BLaER1 treated with 17β-estradiol and CSF1 and Interleukin-3, amounts not matched to agents 10 nM and 100 nM (cell line): ENCODE data around the gene SDCCAG8.
A peak's percentile ranks its signal among the peaks of the same experiment; 100 is the strongest.

ENCODE experiments used
- H3K27ac ChIP-seq, 11 experiments: shearing (Covaris generic); formaldehyde crosslinking; 2 replicates each; pipeline ENCODE4 v1.8.1; 2022
- H3K27me3 ChIP-seq, 11 experiments: shearing (Covaris generic); formaldehyde crosslinking; 2 replicates each; pipeline ENCODE4 v1.8.1; 2022
- H3K36me3 ChIP-seq, 11 experiments: shearing (Covaris generic); formaldehyde crosslinking; 2 replicates each; pipeline ENCODE4 v1.8.1; 2022
- H3K4me1 ChIP-seq, 10 experiments: shearing (Covaris generic); formaldehyde crosslinking; 2 replicates each; pipeline ENCODE4 v1.8.1; 2022
- H3K4me2 ChIP-seq, 11 experiments: shearing (Covaris generic); formaldehyde crosslinking; 2 replicates each; pipeline ENCODE4 v1.8.1; 2022
- H3K4me3 ChIP-seq, 10 experiments: shearing (Covaris generic); formaldehyde crosslinking; 2 replicates each; pipeline ENCODE4 v1.8.1; 2022
- H3K9ac ChIP-seq, 11 experiments: shearing (Covaris generic); formaldehyde crosslinking; 2 replicates each; pipeline ENCODE4 v1.8.1; 2022
- H3K9me3 ChIP-seq, 11 experiments: shearing (Covaris generic); formaldehyde crosslinking; replicated peaks in 1 of 11; 2 replicates each; pipeline ENCODE4 v1.8.1; 2022
- H4K20me1 ChIP-seq, 11 experiments: shearing (Covaris generic); formaldehyde crosslinking; 2 replicates each; pipeline ENCODE4 v1.8.1; 2022
- Cebpa-rat ChIP-seq, 11 experiments: shearing (Covaris generic); IDR thresholded peaks; 2 replicates each; pipeline ENCODE4 v1.8.1; 2022

The SDCCAG8 gene

GRCh38 chr1:243249214-243249613 lies 6.6 kb upstream of the SDCCAG8 start:
- Histone ChIP-seq H3K4me3 (no peak overlapping the region), H3K36me3 (peaks cover 0 to 80% (median 65%) of the 10 kb centered on the region in 11 experiments; a peak in 19 of 22 replicates), H3K9me3 (peaks cover 0 to 78% (median 65%) of the 10 kb centered on the region in 11 experiments; a peak in 17 of 22 replicates), H3K4me1 (peaks cover 14 to 81% (median 31%) of the 10 kb centered on the region in 10 experiments), H3K9ac (no peak overlapping the region), H4K20me1 (peaks cover 18 to 92% (median 64%) of the 10 kb centered on the region in 11 experiments; a peak in 19 of 22 replicates), H3K27ac (no peak overlapping the region), H3K27me3 (no peaks in the 10 kb centered on the region), H3K4me2 (peak overlapping the region in 9 of 11 experiments; percentile 28 to 82 (median 59); a peak in 10 of 22 replicates)
- no peak for TF ChIP-seq Cebpa-rat (IDR thresholded peaks at IDR 0.05)

- H3K27ac ChIP-seq, result no peak overlapping the region
- no peak for TF ChIP-seq Cebpa-rat (IDR thresholded peaks at IDR 0.05)
- H3K4me3 ChIP-seq, result no peak overlapping the region
- no peaks in the 10 kb centered on the region for H3K27me3 ChIP-seq
- peak overlapping the region in 2 of 11 experiments; percentile 82 to 84; a peak in 4 of 22 replicates for H3K4me2 ChIP-seq
- peaks cover 15 to 84% (median 58%) of the 10 kb centered on the region in 11 experiments; a peak in 19 of 22 replicates for H4K20me1 ChIP-seq
- H3K4me1 ChIP-seq, result peaks cover 14 to 72% (median 31%) of the 10 kb centered on the region in 10 experiments
- H3K9me3 ChIP-seq, result peaks cover 0 to 69% (median 56%) of the 10 kb centered on the region in 11 experiments; a peak in 17 of 22 replicates
- H3K9ac ChIP-seq, result no peak overlapping the region
- peaks cover 0 to 72% (median 56%) of the 10 kb centered on the region in 11 experiments; a peak in 19 of 22 replicates for H3K36me3 ChIP-seq
Observed at GRCh38 chr1:243250102-243250501, 5.7 kb upstream of the SDCCAG8 start.

- peaks cover 0 to 55% (median 42%) of the 10 kb centered on the region in 11 experiments; a peak in 15 of 22 replicates for H3K9me3 ChIP-seq
- no peaks in the 10 kb centered on the region for H3K27me3 ChIP-seq
- H3K4me2 ChIP-seq, result peak overlapping the region in 8 of 11 experiments; percentile 22 to 95 (median 72); a peak in 12 of 22 replicates
- peaks cover 18 to 58% (median 30%) of the 10 kb centered on the region in 10 experiments for H3K4me1 ChIP-seq
- H3K9ac ChIP-seq, result peak overlapping the region in 2 of 11 experiments; percentile 33 to 46; a peak in 4 of 22 replicates
- peak overlapping the region in 4 of 10 experiments; percentile 8 to 76 (median 32); a peak in 4 of 20 replicates for H3K4me3 ChIP-seq
- no peak overlapping the region; a peak in 1 of 22 replicates for H3K27ac ChIP-seq
- TF ChIP-seq Cebpa-rat (IDR thresholded peaks at IDR 0.05), result no peak
- H3K36me3 ChIP-seq, result peaks cover 0 to 57% (median 42%) of the 10 kb centered on the region in 11 experiments; a peak in 19 of 22 replicates
- H4K20me1 ChIP-seq, result peaks cover 15 to 70% (median 51%) of the 10 kb centered on the region in 11 experiments; a peak in 19 of 22 replicates
Observed at GRCh38 chr1:243251539-243251938, 4.3 kb upstream of the SDCCAG8 start.

DNA sequence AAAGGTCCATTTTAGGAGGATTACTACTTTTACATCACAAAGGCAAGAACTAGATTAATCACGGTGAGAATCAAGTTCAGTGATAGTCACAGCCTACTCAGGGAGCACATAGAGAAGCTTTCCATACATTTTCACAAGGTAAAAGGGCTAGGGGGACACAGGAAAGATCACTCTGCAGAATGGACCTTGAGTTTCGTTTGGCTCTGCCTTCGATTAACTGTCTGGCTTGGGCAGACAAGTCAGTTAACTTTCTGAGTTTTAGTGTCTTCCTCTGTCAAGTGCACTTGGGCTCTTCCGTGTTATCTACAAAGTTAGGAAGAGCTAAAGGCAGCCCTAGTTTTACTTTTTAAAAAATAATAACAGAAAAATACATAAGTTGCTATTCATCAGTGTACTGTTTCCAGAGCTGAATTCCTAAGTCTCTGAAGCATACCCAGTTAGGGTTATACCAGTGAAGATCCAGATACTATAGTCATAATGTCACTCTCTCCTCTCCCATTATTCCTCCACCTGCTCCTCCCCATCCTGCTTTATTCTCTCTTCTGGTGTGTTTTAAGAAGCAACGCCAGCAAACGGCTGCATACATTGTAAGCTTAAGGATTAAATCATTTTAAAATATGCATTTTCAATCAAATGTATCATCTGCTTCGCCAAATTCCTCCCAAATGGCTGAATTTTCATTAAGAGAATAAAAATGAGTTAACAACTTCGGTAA lies 2.5 kb upstream of the SDCCAG8 start:
- Histone ChIP-seq H3K4me3 (peak overlapping the region; percentile 76 to 94 (median 83)), H3K4me2 (peak overlapping the region; percentile 79 to 97 (median 92)), H3K27me3 (no peaks in the 10 kb centered on the region), H3K27ac (peak overlapping the region; percentile 91 to 99 (median 95); a peak in 21 of 22 replicates), H3K9ac (peak overlapping the region; percentile 87 to 98 (median 94)), H3K36me3 (peaks cover 0 to 40% (median 34%) of the 10 kb centered on the region in 11 experiments; a peak in 19 of 22 replicates), H4K20me1 (peaks cover 0 to 51% (median 35%) of the 10 kb centered on the region in 11 experiments; a peak in 17 of 22 replicates), H3K4me1 (peaks cover 13 to 57% (median 28%) of the 10 kb centered on the region in 10 experiments), H3K9me3 (peaks cover 0 to 38% (median 36%) of the 10 kb centered on the region in 11 experiments; a peak in 16 of 22 replicates)
- TF ChIP-seq Cebpa-rat (IDR thresholded peaks at IDR 0.05), result no peak

- Histone ChIP-seq H3K4me2 (peak overlapping the region; percentile 79 to 97 (median 92)), H4K20me1 (peaks cover 0 to 46% (median 30%) of the 10 kb centered on the region in 11 experiments; a peak in 17 of 22 replicates), H3K4me3 (peak overlapping the region; percentile 76 to 94 (median 83)), H3K27ac (peak overlapping the region; percentile 91 to 99 (median 95)), H3K9me3 (peaks cover 0 to 34% (median 31%) of the 10 kb centered on the region in 11 experiments; a peak in 16 of 22 replicates), H3K27me3 (no peaks in the 10 kb centered on the region), H3K4me1 (peaks cover 13 to 57% (median 27%) of the 10 kb centered on the region in 10 experiments), H3K36me3 (peaks cover 0 to 34% (median 31%) of the 10 kb centered on the region in 11 experiments; a peak in 19 of 22 replicates), H3K9ac (peak overlapping the region; percentile 87 to 98 (median 94))
- TF ChIP-seq Cebpa-rat (IDR thresholded peaks at IDR 0.05), result no peak
Observed at GRCh38 chr1:243253926-243254232, 2.0 kb upstream of the SDCCAG8 start.

- H3K4me3 ChIP-seq, result peak overlapping the region; percentile 76 to 94 (median 83)
- TF ChIP-seq Cebpa-rat (IDR thresholded peaks at IDR 0.05), result no peak
- H3K9me3 ChIP-seq, result peaks cover 0 to 29% (median 26%) of the 10 kb centered on the region in 11 experiments; a peak in 16 of 22 replicates
- H3K27ac ChIP-seq, result peak overlapping the region; percentile 91 to 99 (median 95)
- peaks cover 0 to 29% (median 26%) of the 10 kb centered on the region in 11 experiments; a peak in 17 of 22 replicates for H3K36me3 ChIP-seq
- H3K4me1 ChIP-seq, result peaks cover 11 to 57% (median 24%) of the 10 kb centered on the region in 10 experiments; a peak in 19 of 20 replicates
- H4K20me1 ChIP-seq, result peaks cover 0 to 41% (median 25%) of the 10 kb centered on the region in 11 experiments; a peak in 17 of 22 replicates
- peak overlapping the region; percentile 87 to 98 (median 94) for H3K9ac ChIP-seq
- H3K4me2 ChIP-seq, result peak overlapping the region; percentile 79 to 97 (median 92); a peak in 21 of 22 replicates
- no peaks in the 10 kb centered on the region for H3K27me3 ChIP-seq
Observed at GRCh38 chr1:243254233-243254926, 1.5 kb upstream of the SDCCAG8 start.

- Histone ChIP-seq H3K9me3 (peaks cover 0 to 22% (median 19%) of the 10 kb centered on the region in 11 experiments; a peak in 15 of 22 replicates), H3K27me3 (no peaks in the 10 kb centered on the region), H3K36me3 (peaks cover 0 to 24% (median 19%) of the 10 kb centered on the region in 11 experiments; a peak in 18 of 22 replicates), H3K4me3 (peak within 1 kb of the TSS; percentile 76 to 94 (median 83)), H3K9ac (peak within 1 kb of the TSS; percentile 87 to 98 (median 94)), H4K20me1 (peaks cover 0 to 33% (median 19%) of the 10 kb centered on the region in 11 experiments; a peak in 16 of 22 replicates), H3K4me1 (peaks cover 14 to 58% (median 27%) of the 10 kb centered on the region in 10 experiments), H3K27ac (peak within 1 kb of the TSS; percentile 91 to 99 (median 95)), H3K4me2 (peak within 1 kb of the TSS; percentile 81 to 99 (median 93))
- no peak for TF ChIP-seq Cebpa-rat (IDR thresholded peaks at IDR 0.05)
Observed at GRCh38 chr1:243254927-243255790, 682 bp upstream of the SDCCAG8 start, which contains the start of gene CEP170. CEP170 (minus strand) TSS chr1:243255281; CDS start chr1:243225280, 30,001 bp downstream.
